ENCODE measurements around the gene CIRBP.
"Not testable (repeated sequence)": the region's sequence is repeated elsewhere in the genome, so short reads cannot be mapped to it uniquely, and the experiment has no call there.

- not testable (repeated sequence) for TF ChIP-seq CTCF (IDR thresholded peaks at IDR 0.05 in 4 of 5, conservative IDR thresholded peaks at IDR 0.05 in 1 of 5); POLR2A (IDR thresholded peaks at IDR 0.05)
Observed at GRCh38 chr19:1305354-1305753, 36.2 kb downstream of the CIRBP start.
